GM18907 (cell line): ENCODE data around the gene MAST4.

Experiments
- ATAC-seq: cut with Tn5 transposase; IDR thresholded peaks from one replicate; pipeline ENCODE4 v1.9.1; 2021; ENCODE audit warnings: mild to moderate bottlenecking, moderate library complexity; ENCODE audit not compliant: unreplicated experiment

The MAST4 gene

GRCh38 chr5:66830636-66831035 lies 234.4 kb downstream of the MAST4 start:
- ATAC-seq, result no peak

GRCh38 chr5:66839636-66840185 lies 243.5 kb downstream of the MAST4 start:
- no peak for ATAC-seq

GRCh38 chr5:66840511-66841013 lies 244.4 kb downstream of the MAST4 start:
- peak; percentile 100 for ATAC-seq

GRCh38 chr5:66841264-66841663 lies 245.1 kb downstream of the MAST4 start:
- no peak for ATAC-seq

GRCh38 chr5:66842540-66842939 lies 246.3 kb downstream of the MAST4 start:
- no peak for ATAC-seq

GRCh38 chr5:66843065-66843464 lies 246.9 kb downstream of the MAST4 start:
- no peak for ATAC-seq

GRCh38 chr5:66848749-66849641 lies 252.8 kb downstream of the MAST4 start:
- ATAC-seq, result no peak

GRCh38 chr5:66849803-66850202 lies 253.6 kb downstream of the MAST4 start:
- no peak for ATAC-seq

- ATAC-seq, result no peak
Measured at GRCh38 chr5:66850354-66851075, 254.3 kb downstream of the MAST4 start.

- ATAC-seq, result no peak
Measured at GRCh38 chr5:66851306-66851705, 255.1 kb downstream of the MAST4 start.

GRCh38 chr5:66854416-66854815 lies 258.2 kb downstream of the MAST4 start:
- ATAC-seq, result no peak

GRCh38 chr5:66856041-66856805 lies 260.0 kb downstream of the MAST4 start:
- no peak for ATAC-seq

- ATAC-seq, result no peak
Measured at GRCh38 chr5:66859526-66859925, 263.3 kb downstream of the MAST4 start.

GRCh38 chr5:66860199-66860975 lies 264.2 kb downstream of the MAST4 start:
- ATAC-seq, result no peak

GRCh38 chr5:66861402-66861801 lies 265.2 kb downstream of the MAST4 start:
- no peak for ATAC-seq

GRCh38 chr5:66862020-66862419 lies 265.8 kb downstream of the MAST4 start:
- no peak for ATAC-seq

- ATAC-seq, result no peak
Measured at GRCh38 chr5:66863243-66864170, 267.3 kb downstream of the MAST4 start.

- no peak for ATAC-seq
Measured at GRCh38 chr5:66864240-66864884, 268.2 kb downstream of the MAST4 start.
